ENCODE measurements around the gene THSD1.
"Not testable (repeated sequence)": the region's sequence is repeated elsewhere in the genome, so short reads cannot be mapped to it uniquely, and the experiment has no call there.

Gene THSD1

GRCh38 chr13:52411629-52412028, 5.7 kb upstream of the THSD1 start:
- no peak for DNase-seq (ENCODE audit: low read depth in 2 of 2)

DNA sequence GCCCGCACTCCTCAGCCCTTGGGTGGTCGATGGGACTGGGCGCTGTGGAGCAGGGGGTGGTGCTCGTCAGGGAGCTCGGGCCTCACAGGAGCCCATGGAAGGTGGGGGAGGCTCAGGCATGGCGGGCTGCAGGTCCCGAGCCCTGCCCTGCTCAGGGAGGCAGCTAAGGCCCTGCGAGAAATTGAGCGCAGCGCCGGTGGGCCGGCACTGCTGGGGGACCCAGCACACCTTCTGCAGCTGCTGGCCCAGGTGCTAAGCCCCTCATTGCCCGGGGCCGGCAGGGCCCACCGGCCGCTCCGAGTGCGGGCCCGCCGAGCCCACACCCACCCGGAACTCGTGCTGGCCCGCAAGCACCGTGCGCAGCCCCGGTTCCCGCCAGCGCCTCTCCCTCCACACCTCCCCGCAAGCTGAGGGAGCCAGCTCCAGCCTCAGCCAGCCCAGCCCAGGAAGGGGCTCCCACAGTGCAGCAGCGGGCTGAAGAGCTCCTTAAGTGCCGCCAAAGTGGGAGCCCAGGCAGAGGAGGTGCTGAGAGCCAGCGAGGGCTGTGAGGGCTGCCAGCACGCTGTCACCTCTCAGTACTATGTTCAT, 2.2 kb upstream of the THSD1 start:
- DNase-seq (ENCODE audit: low read depth in 2 of 2) = not testable (repeated sequence)

DNA sequence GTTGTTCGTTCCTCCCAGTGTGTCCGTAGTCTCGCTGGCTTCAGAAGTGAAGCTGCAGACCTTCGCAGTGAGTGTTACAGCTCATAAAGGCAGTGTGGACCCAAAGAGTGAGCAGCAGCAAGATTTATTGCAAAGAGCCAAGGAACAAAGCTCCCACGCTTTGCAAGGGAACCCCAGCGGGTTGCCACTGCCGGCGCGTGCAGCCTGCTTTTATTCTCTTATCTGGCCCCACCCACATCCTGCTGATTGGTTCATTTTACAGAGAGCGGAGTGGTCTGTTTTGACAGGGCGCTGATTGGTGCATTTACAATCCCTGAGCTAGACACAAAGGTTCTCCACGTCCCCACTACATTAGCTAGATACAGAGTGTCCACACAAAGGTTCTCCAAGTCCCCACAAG, 1.5 kb upstream of the THSD1 start:
- not testable (repeated sequence) for DNase-seq (ENCODE audit: low read depth in 2 of 2)

GRCh38 chr13:52406629-52407028, 657 bp upstream of the THSD1 start:
- DNase-seq (ENCODE audit: low read depth in 2 of 2) = no peak

- DNase-seq (ENCODE audit: low read depth in 2 of 2) = no peak
Observed at GRCh38 chr13:52405369-52405766, 604 bp downstream of the THSD1 start.

- DNase-seq (ENCODE audit: low read depth in 2 of 2) = no peak
Observed at GRCh38 chr13:52399708-52400107, 6.3 kb downstream of the THSD1 start.

DNA sequence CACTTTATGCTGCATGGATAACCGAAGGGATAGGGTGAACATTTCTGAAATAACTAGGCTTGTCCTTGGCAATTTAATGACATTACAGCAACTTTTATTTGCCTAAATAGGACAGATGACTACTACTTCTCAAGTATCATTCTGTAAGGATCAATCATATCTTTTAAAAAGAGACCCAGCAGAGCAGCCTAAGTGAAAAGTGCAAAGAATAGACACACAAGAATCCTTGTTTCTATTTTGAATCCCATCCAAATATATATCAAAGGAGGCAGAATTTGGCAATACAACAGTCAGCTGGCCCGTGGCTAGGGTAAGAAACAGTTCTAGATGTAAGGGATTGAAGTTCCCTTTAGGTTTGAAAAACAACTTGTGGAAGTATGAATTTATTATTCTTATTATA, 6.9 kb downstream of the THSD1 start:
- no peak for DNase-seq (ENCODE audit: low read depth in 2 of 2)

GRCh38 chr13:52395704-52396103, 10.3 kb downstream of the THSD1 start:
- DNase-seq (ENCODE audit: low read depth in 2 of 2) = no peak

DNA sequence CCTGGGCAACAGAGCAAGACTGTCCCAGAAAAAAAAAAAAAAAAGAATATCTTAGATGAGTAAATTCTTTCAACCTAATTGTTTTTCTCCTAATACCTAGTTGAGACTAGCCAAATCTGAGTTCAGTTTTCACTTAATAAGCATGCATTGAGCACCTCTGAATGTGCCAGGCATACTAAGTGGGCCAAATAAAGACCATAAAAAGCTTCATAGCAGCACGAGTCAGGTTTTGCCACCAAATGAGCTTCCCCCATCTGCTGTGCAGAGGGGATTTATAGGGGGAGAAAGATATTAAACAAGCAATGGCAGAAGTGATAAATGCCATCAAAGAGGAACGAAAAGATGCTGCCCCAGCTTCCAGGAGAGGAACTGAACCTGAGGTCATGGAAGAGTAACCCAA, 11.4 kb downstream of the THSD1 start:
- no peak for DNase-seq (ENCODE audit: low read depth in 2 of 2)

DNA sequence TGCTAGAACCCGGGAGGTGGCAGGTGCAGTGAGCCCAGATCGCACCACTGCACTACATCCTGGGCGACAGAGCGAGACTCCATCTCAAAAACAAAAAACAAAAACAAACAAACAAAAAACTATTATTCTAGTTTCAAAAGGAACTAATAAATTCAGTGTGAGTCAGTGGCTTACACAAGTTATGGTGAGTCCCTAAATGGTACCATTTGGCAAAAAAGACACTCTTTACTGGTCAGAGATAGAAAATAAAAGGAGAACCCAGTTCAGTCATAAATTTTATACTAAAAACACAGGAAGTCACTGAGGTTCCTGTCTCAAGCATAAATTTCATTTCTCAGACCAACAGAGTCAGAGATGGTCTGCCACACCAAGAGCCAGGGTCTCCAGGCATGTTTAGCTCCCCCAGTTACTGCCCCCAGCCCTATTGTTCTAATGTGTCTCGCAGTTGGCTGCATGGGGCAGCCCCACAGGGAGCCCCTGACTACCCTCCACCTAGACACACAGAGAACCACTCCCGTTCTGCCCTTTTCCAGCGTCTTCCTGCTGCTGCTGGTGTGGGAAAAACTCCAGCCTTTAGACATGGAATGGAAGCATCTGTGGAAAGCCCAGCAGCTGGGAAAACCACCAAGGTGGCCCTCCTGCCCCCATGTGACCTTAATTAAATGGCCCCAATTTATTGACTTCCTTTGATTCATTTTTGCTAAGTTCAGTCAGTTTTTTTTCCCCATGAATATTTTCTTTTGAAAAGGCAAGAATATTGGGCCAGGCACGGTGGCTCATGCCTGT, 12.2 kb downstream of the THSD1 start:
- DNase-seq (ENCODE audit: low read depth in 2 of 2) = no peak

DNA sequence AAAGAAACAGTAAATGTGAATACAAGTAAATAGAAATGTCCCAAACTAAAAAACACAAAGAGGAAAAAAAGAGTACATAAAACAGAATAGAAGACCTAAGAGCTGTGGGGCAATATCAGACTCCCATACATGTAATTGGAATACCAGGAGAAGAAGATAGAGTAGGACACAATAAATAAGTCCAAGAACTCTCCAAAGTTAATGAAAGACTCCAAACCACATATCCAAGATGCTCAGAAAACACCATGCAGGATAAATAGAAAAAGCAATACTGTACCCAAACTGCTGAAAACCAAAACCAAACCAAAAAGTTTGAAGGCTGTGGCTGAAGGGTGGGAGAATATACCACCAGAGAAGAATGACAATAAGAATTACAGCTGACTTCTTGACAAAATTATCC, 18.3 kb downstream of the THSD1 start:
- no peak for DNase-seq (ENCODE audit: low read depth in 2 of 2)

DNA sequence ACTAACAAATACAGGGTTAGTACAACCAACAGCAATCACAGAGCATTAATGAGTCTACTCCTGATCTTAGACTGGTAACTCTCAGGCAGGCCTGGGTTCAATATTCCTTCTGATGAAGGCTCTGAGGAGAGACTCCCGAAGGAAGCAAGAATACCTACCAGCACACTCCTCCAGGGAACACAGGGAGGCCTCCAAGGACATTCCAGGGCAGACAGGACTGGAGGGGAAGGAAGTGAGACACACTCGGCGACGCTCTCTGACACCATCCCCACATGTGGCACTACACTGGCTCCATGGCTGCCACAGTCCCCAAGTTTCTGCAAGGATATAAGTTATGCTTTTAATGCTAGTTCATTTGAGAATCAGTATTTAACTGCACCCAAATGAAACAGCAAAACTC, 20.1 kb downstream of the THSD1 start:
- no peak for DNase-seq (ENCODE audit: low read depth in 2 of 2)

- DNase-seq (ENCODE audit: low read depth in 2 of 2) = no peak
Observed at GRCh38 chr13:52383366-52383765, 22.6 kb downstream of the THSD1 start.

DNA sequence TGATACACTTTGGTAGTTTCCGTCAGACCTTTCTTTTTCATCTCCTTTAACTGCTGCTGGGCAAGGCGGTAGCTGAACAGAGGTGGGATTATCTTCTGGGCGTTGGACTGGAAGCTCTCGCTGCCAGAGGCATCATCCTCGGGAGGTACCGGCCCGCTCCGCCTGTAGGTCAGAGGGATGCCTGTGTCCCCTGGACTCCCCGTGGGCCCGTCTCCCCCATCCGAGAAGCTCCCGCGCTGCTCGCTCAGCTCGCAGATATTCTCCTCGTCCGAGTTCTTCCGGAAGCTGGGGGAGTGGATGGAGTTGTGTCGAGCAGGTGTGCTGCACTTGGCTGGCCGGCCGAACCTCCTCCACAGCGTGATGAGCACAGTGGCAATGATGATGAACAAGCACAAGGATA, 27.7 kb downstream of the THSD1 start:
- DNase-seq (ENCODE audit: low read depth in 2 of 2) = no peak

DNA sequence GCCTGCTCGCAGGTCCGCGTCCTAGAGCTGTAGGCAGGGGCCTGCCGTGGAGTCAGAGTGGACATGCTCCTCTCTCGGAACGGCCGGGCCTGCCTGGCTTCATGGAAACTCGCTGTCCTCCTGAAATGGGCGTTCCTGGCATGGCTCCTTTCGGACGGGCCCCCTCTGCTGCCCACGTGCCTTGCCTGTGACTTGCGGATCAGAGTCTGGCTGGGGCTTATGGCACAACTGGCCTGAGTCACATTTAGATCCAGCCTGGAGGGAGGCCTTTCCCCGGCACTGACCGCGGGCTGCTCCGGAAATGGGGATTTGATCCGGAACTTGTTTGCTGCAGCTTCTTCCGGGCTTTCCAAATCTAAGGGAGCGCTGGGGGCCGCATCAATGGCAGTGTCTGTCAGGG, 28.1 kb downstream of the THSD1 start:
- no peak for DNase-seq (ENCODE audit: low read depth in 2 of 2)

DNA sequence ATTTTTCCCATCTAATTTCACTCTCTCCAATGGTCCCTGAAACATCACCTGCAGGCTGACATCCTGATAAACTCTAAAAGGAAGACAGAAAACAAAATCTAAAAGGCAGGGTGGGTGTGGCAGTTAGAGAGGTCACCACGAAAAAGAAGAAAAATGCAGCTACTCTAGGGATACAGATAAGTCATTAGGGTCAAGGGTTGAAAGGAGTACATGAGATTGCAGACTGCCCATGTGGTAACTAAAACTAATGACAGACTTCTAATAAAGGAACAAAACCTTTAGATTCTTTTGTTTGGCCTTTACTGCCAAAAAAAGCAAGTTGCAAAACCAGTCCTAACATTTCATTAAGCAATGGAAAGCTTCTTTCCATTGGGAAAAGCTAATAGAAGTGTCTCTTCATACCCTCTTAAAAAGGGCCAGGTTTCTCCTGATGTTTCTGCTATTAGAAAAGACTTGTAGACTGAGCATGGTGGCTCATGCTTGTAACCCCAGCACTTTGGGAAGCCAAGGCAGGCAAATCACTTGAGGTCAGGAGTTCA, 31.0 kb downstream of the THSD1 start:
- no peak for DNase-seq (ENCODE audit: low read depth in 2 of 2)

GRCh38 chr13:52374389-52374788, 31.6 kb downstream of the THSD1 start:
- DNase-seq (ENCODE audit: low read depth in 2 of 2) = no peak

DNA sequence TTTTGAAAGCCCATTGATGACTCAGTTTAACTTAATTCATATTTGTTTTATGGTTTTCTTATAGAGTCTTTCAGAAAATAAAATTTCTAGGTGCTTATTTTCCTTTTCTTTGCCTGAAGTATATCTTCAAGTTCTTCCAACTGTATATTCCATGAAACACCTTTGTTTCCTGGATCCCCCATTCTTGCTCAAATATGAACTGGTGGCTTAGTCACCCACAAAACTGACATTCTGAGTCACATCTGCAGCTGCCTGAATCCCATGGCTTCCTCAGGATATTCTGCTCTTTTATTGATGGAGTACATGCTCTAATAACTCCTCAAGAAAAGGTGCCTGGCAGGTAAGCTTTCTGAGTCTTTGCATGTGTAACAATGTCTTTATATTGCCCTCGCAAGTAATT, 32.7 kb downstream of the THSD1 start:
- DNase-seq (ENCODE audit: low read depth in 2 of 2) = not testable (repeated sequence)

DNA sequence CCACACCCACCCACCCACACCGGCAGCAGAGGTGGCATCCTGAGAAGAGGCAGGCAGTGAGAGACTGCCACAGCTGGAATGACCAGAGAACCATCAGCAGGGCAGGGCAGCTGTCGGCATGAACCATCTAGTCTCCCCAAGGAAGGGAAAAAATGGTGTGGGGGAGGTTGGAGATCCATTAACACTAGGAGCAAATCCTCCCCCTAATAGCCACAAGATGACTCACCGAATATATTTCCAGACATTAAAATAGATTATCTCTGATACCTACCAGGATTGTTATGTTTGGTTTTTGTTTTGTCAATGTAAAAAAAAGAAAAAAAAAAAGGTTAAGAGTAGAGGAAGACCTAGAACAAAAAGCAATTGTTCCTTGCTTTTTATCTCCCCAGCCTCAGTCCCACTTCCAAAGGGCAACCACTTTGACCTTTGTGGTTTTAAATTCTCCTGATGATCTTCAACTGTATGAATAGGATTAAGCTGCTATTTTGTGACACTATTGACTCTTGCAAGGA, 34.2 kb downstream of the THSD1 start:
- no peak for DNase-seq (ENCODE audit: low read depth in 2 of 2)

DNA sequence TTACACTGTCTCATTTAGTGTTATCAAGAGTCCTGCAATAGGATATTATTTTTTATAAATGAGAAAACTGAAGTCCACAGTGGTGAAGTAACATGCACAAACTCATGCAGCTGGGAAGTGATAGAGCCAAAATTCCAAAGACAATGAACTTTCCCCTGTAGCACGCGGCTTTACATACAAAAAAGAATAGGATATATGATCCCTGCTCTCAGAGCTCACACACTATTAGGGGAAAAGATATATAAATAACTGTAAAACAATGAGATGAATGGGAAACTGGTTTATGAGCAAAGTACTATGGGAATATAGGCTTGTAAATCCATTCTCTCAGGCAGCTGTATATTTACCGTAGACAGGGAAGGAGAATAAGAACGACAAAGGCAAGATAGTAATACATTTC, 39.7 kb downstream of the THSD1 start:
- no peak for DNase-seq (ENCODE audit: low read depth in 2 of 2)

DNA sequence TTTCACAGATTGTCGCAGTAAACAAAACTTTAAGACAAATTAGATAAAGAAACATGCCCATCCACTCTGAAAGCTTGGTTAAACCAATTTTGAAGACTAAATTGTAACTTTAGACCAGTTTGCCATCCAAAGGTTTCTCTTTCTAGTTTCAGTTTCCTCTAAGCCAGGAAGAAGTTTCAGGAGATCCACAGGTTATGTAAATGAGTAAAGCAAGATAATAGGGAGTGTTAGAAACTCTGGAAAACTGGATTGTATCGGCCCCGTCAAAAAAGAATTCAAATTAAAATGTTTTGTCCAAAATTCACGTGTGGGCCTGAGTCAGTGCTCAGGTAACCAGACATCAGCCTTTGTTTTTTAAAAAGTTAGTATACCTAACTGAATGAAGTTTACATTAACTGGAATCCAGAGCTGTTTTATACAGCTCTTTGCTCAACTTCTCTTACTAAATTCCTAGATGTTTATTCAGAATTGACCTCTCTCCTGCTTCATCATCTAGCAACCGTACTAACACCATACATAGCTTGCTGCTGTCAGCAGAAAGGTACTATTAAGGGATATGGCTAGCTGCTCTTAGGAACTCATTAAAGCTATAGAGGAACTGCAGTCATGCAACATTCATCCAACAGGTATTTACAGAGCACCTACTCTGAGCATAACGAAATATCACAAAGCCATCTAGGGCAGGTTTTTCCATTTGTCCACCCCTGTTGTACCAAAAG, 43.6 kb downstream of the THSD1 start:
- DNase-seq (ENCODE audit: low read depth in 2 of 2) = not testable (repeated sequence)

GRCh38 chr13:52361225-52361624, 44.7 kb downstream of the THSD1 start:
- no peak for DNase-seq (ENCODE audit: low read depth in 2 of 2)

DNA sequence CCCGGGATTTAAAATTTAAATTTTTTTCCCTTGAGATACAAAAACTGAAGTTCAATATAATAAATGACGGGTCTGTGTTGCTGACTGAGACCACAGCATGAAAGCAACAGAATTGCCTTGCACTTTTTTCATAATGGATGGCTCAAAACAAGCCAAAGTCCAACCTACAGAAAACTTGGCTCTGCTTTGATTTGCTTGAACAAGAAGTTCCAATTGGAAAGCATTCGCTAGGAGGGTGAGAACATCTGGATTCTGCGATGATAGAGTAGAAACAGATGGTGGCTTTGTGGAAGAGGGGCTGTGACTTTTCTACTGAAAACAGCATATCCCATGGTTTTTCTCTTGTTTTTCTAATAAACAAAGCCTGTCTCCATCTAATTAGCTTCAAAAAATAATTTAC, 46.4 kb downstream of the THSD1 start:
- DNase-seq (ENCODE audit: low read depth in 2 of 2) = no peak
